NCI-H460 (cell line): ENCODE results near the gene CR2. TPM values are rescaled to one million over a fixed set of nuclear protein-coding genes. Genes with fewer than 3 reads are reported as not detected.
A peak's percentile ranks its signal among the peaks of the same experiment; 100 is the strongest.
"Not testable (repeated sequence)": the region's sequence is repeated elsewhere in the genome, so short reads cannot be mapped to it uniquely, and the experiment has no call there.

ENCODE experiments used
- DNase-seq: peaks from one replicate; pipeline ENCODE4 v3.0.0-alpha.2; 2016; ENCODE audit warnings: low read depth; ENCODE audit errors: extremely low read depth
- total RNA-seq: library from RNA; depleted of rRNA; stranded (reverse); fragments of >200 nt; shearing (Covaris generic); gene quantifications from 2 replicates; pipeline ENCODE4 v1.2.3, GENCODE V29; 2014

CR2 gene
- total RNA-seq, 1 experiment from 2014 or later = 0.17 TPM

- no peak for DNase-seq
These were observed 13.5 kb upstream of the CR2 start for GRCh38 chr1:207440626-207441025.

- DNase-seq = no peak
These were observed 9.5 kb upstream of the CR2 start for GRCh38 chr1:207444514-207445217.

GRCh38 chr1:207453710-207454045 lies 450 bp upstream of the CR2 start:
- DNase-seq = no peak

GRCh38 chr1:207455183-207455754 lies 1.1 kb downstream of the CR2 start:
- no peak for DNase-seq

GRCh38 chr1:207458414-207458813 lies 4.3 kb downstream of the CR2 start:
- DNase-seq = no peak

- no peak for DNase-seq
These were observed 4.9 kb downstream of the CR2 start for GRCh38 chr1:207459008-207459407.

- no peak for DNase-seq
These were observed 7.5 kb downstream of the CR2 start for GRCh38 chr1:207461649-207462048.

- no peak for DNase-seq
These were observed 8.4 kb downstream of the CR2 start for GRCh38 chr1:207462535-207462934.

- DNase-seq = no peak
These were observed 8.9 kb downstream of the CR2 start for GRCh38 chr1:207463021-207463420.

- DNase-seq = no peak
These were observed 9.4 kb downstream of the CR2 start for GRCh38 chr1:207463571-207463970.

GRCh38 chr1:207470927-207471326 lies 16.8 kb downstream of the CR2 start:
- DNase-seq = no peak

GRCh38 chr1:207474210-207474609 lies 20.1 kb downstream of the CR2 start:
- no peak for DNase-seq

GRCh38 chr1:207486198-207486597 lies 32.1 kb downstream of the CR2 start:
- DNase-seq = no peak

- no peak for DNase-seq
These were observed 33.5 kb downstream of the CR2 start for GRCh38 chr1:207487636-207488035.

GRCh38 chr1:207493212-207493611 lies 39.1 kb downstream of the CR2 start:
- DNase-seq = no peak

GRCh38 chr1:207494171-207494570 lies 40.0 kb downstream of the CR2 start:
- no peak for DNase-seq

- DNase-seq = not testable (repeated sequence)
These were observed 41.2 kb downstream of the CR2 start for GRCh38 chr1:207495281-207495680.

GRCh38 chr1:207495801-207496792 lies 42.0 kb downstream of the CR2 start, which contains the start of gene CR1:
TSS of gene CR1 (plus strand) at chr1:207496157. CDS start at chr1:207496268, 111 bp downstream.
- DNase-seq = no peak

- no peak for DNase-seq
These were observed 43.8 kb downstream of the CR2 start for GRCh38 chr1:207497941-207498340.

- DNase-seq = peak; percentile 77
These were observed 45.4 kb downstream of the CR2 start for GRCh38 chr1:207499573-207499972.

GRCh38 chr1:207500306-207500705 lies 46.2 kb downstream of the CR2 start:
- no peak for DNase-seq
